H9 (cell line): Measurements from ENCODE around the gene NAA25. TPM values are rescaled to one million over a fixed set of nuclear protein-coding genes. Genes with fewer than 3 reads are reported as not detected.
"Not testable (repeated sequence)": the region's sequence is repeated elsewhere in the genome, so short reads cannot be mapped to it uniquely, and the experiment has no call there.

ENCODE experiments used
- DNase-seq: peaks from one replicate; pipeline ENCODE4 v3.0.0-alpha.2; 2017
- H2AFZ ChIP-seq: one replicate; pipeline ENCODE4 v1.6.1; 2013; ENCODE audit warnings: mild to moderate bottlenecking, low read length, control low read depth, moderate library complexity
- H2AK5ac ChIP-seq: 2 replicates; pipeline ENCODE4 v1.6.1; 2013; ENCODE audit warnings: low read length, control low read depth, mixed read lengths; ENCODE audit not compliant: insufficient read length
- H2BK120ac ChIP-seq: one replicate; pipeline ENCODE4 v1.6.1; 2013; ENCODE audit warnings: low read depth, mild to moderate bottlenecking, low read length, control low read depth, inconsistent platforms; ENCODE audit not compliant: poor library complexity, severe bottlenecking
- H2BK12ac ChIP-seq: 2 replicates; pipeline ENCODE4 v1.6.1; 2013; ENCODE audit warnings: low read length, control low read depth, mixed read lengths, low read depth; ENCODE audit not compliant: insufficient read length
- H2BK15ac ChIP-seq: 2 replicates; pipeline ENCODE4 v1.6.1; 2013; ENCODE audit warnings: low read depth, low read length, control low read depth
- H2BK20ac ChIP-seq: one replicate; pipeline ENCODE4 v1.6.1; 2013; ENCODE audit warnings: low read depth, mild to moderate bottlenecking, low read length, control low read depth, inconsistent platforms; ENCODE audit not compliant: poor library complexity, severe bottlenecking
- H2BK5ac ChIP-seq: 2 replicates; pipeline ENCODE4 v1.6.1; 2013; ENCODE audit warnings: low read length, control low read depth, mixed read lengths; ENCODE audit not compliant: insufficient read length
- H3K14ac ChIP-seq: 2 replicates; pipeline ENCODE4 v1.6.1; 2013; ENCODE audit warnings: low read length, control low read depth; ENCODE audit not compliant: insufficient read depth
- H3K18ac ChIP-seq: 2 replicates; pipeline ENCODE4 v1.6.1; 2013; ENCODE audit warnings: low read depth, mild to moderate bottlenecking, mixed read lengths, low read length, control low read depth; ENCODE audit not compliant: insufficient read length
- H3K23ac ChIP-seq: 2 replicates; pipeline ENCODE4 v1.6.1; 2013; ENCODE audit warnings: low read length, control low read depth, mixed read lengths, low read depth; ENCODE audit not compliant: insufficient read length
- H3K23me2 ChIP-seq: 2 replicates; pipeline ENCODE4 v1.6.1; 2013; ENCODE audit warnings: low read depth, mild to moderate bottlenecking, mixed read lengths, low read length, control low read depth; ENCODE audit not compliant: insufficient read length, poor library complexity, severe bottlenecking
- H3K27ac ChIP-seq: 2 replicates; pipeline ENCODE4 v1.5.1; 2013; ENCODE audit warnings: low read length, control low read depth, mixed read lengths, low read depth; ENCODE audit not compliant: insufficient read length
- H3K27me3 ChIP-seq: 2 replicates; pipeline ENCODE4 v1.6.1; 2013; ENCODE audit warnings: low read length, control low read depth, inconsistent platforms; ENCODE audit not compliant: insufficient read depth
- H3K4ac ChIP-seq: 2 replicates; pipeline ENCODE4 v1.6.1; 2013; ENCODE audit warnings: low read depth, mild to moderate bottlenecking, control low read depth, inconsistent platforms, low read length, moderate library complexity
- H3K4me1 ChIP-seq: 2 replicates; pipeline ENCODE4 v1.6.1; 2013; ENCODE audit warnings: low read length, control low read depth, inconsistent platforms; ENCODE audit not compliant: insufficient read depth
- H3K4me2 ChIP-seq: 2 replicates; pipeline ENCODE4 v1.6.1; 2013; ENCODE audit warnings: low read length, control low read depth, mixed read lengths; ENCODE audit not compliant: insufficient read length, insufficient read depth
- H3K56ac ChIP-seq: 2 replicates; pipeline ENCODE4 v1.6.1; 2013; ENCODE audit warnings: low read depth, mild to moderate bottlenecking, mixed read lengths, low read length, control low read depth; ENCODE audit not compliant: insufficient read length
- H3K79me1 ChIP-seq: 2 replicates; pipeline ENCODE4 v1.6.1; 2013; ENCODE audit warnings: low read depth, mild to moderate bottlenecking, moderate library complexity, low read length, control low read depth, inconsistent platforms; ENCODE audit not compliant: insufficient read depth, poor library complexity, severe bottlenecking
- H3K79me2 ChIP-seq: 2 replicates; pipeline ENCODE4 v1.6.1; 2013; ENCODE audit warnings: low read length, control low read depth, inconsistent platforms; ENCODE audit not compliant: insufficient read depth
- H3K9ac ChIP-seq: 2 replicates; pipeline ENCODE4 v1.6.1; 2013; ENCODE audit warnings: low read length, control low read depth, mixed read lengths; ENCODE audit not compliant: insufficient read length; ENCODE audit errors: extremely low read depth
- H3K9me3 ChIP-seq: one replicate; pipeline ENCODE4 v1.6.1; 2013; ENCODE audit warnings: low read depth, low read length, inconsistent platforms; ENCODE audit not compliant: control insufficient read depth
- H3T11ph ChIP-seq: one replicate; pipeline ENCODE4 v1.6.1; 2013; ENCODE audit warnings: mild to moderate bottlenecking, low read length, control low read depth, inconsistent platforms
- H4K20me1 ChIP-seq: one replicate; pipeline ENCODE4 v1.6.1; 2013; ENCODE audit not compliant: control insufficient read depth, insufficient read length, insufficient read depth
- H4K5ac ChIP-seq: 2 replicates; pipeline ENCODE4 v1.6.1; 2013; ENCODE audit warnings: low read depth, mild to moderate bottlenecking, mixed read lengths, low read length, control low read depth; ENCODE audit not compliant: insufficient read length
- H4K8ac ChIP-seq: replicated peaks from 2 replicates; pipeline ENCODE4 v1.6.1; 2013; ENCODE audit warnings: low read length, control low read depth, mixed read lengths, low read depth; ENCODE audit not compliant: insufficient read length
- H4K91ac ChIP-seq: 2 replicates; pipeline ENCODE4 v1.6.1; 2013; ENCODE audit warnings: low read depth, mild to moderate bottlenecking, moderate library complexity, mixed read lengths, low read length, control low read depth; ENCODE audit not compliant: insufficient read length
- H3K27ac Mint-ChIP-seq, 3 experiments: 2 replicates in 2 of 3; 3 replicates in 1 of 3; pipeline ENCODE4 v1.8.0; 2020 to 2021; ENCODE audit warnings: mixed read lengths in 3 of 3, mild to moderate bottlenecking in 1 of 3, moderate library complexity in 1 of 3
- H3K27me3 Mint-ChIP-seq: 2 replicates; pipeline ENCODE4 v1.8.0; 2021; ENCODE audit warnings: low read depth, mild to moderate bottlenecking, moderate library complexity, mixed read lengths
- H3K36me3 Mint-ChIP-seq, 3 experiments: 2 replicates in 2 of 3; 3 replicates in 1 of 3; pipeline ENCODE4 v1.8.0; 2020 to 2021; ENCODE audit warnings: low read depth in 3 of 3, mixed read lengths in 3 of 3; ENCODE audit not compliant: insufficient read depth in 1 of 3
- H3K4me1 Mint-ChIP-seq, 2 experiments: 2 replicates each; pipeline ENCODE4 v1.8.0; 2020; ENCODE audit warnings: mixed read lengths in 2 of 2
- H3K4me3 Mint-ChIP-seq, 2 experiments: 2 replicates in 1 of 2; 3 replicates in 1 of 2; pipeline ENCODE4 v1.8.0; 2020 to 2021; ENCODE audit warnings: mild to moderate bottlenecking in 2 of 2, mixed read lengths in 2 of 2, moderate library complexity in 1 of 2
- H3K9me3 Mint-ChIP-seq, 2 experiments: 2 replicates in 1 of 2; 3 replicates in 1 of 2; pipeline ENCODE4 v1.8.0; 2020; ENCODE audit warnings: mild to moderate bottlenecking in 2 of 2, mixed read lengths in 2 of 2, moderate library complexity in 1 of 2
- WGBS: extraction: QIAGEN DNeasy Blood & Tissue Kit; methylation state at CpG from one replicate; pipeline ENCODE4 v1.1.7; 2013; ENCODE audit warnings: missing lambda C conversion rate, low lambda C conversion rate, mixed read lengths; ENCODE audit not compliant: insufficient read length; ENCODE audit errors: extremely low coverage; 5-methylcytosine and 5-hydroxymethylcytosine counted together
- total RNA-seq: library from RNA; stranded (reverse); gene quantifications from 2 replicates; pipeline ENCODE4 v1.2.1, GENCODE V29; 2021
- TF ChIP-seq, protein P1 (sequence below): fragments of 200-600 bp; sonication (generic); conservative IDR thresholded peaks from 3 replicates; pipeline ENCODE4 v1.8.0; 2021; ENCODE audit warnings: antibody characterized with exemption, mild to moderate bottlenecking

NAA25 gene
- total RNA-seq, 1 experiment from 2014 or later = 57.1 TPM

DNA sequence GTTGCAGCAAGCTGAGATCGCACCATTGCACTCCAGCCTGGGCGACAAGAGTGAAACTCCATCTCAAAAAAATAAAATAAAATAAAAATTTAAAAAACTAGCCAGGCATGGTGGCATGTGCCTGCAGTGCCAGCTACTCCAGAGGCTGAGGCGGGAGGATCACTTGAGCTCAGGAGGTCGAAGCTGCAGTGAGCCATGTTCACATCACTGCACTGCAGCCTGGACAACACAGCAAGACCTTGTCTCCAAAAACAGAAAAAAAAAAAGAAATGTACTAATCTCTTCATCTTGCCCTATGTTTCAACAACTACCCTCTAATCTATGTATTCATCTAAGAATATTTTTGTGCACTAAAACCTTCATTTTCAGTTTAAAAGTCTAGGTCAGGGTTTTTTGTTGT lies 6.5 kb downstream of the NAA25 start:
- Histone ChIP-seq H3T11ph (no peak overlapping the region), H3K4ac (no peak overlapping the region), H3K79me2 (peaks cover 56% of the 10 kb centered on the region), H2BK120ac (no peak overlapping the region), H4K8ac (no peak overlapping the region), H3K14ac (no peak overlapping the region), H3K23ac (no peak overlapping the region), H4K20me1 (no peaks in the 10 kb centered on the region), H3K56ac (no peak overlapping the region), H3K18ac (no peak overlapping the region), H3K9ac (no peak overlapping the region), H4K5ac (no peak overlapping the region), H3K27me3 (no peaks in the 10 kb centered on the region), H2BK20ac (no peak overlapping the region), H2BK12ac (no peak overlapping the region), H3K4me2 (no peak overlapping the region), H2AK5ac (no peak overlapping the region), H3K27ac (no peak overlapping the region), H3K79me1 (peaks cover 13% of the 10 kb centered on the region), H2AFZ (no peak overlapping the region), H3K23me2 (no peaks in the 10 kb centered on the region), H2BK5ac (no peak overlapping the region), H4K91ac (no peak overlapping the region), H3K9me3 (no peaks in the 10 kb centered on the region), H2BK15ac (no peak overlapping the region), H3K4me1 (no peaks in the 10 kb centered on the region; the same call in 1 of the 2 replicates)
- Mint-ChIP-seq H3K4me1 (peaks cover 28 to 34% of the 10 kb centered on the region in 2 experiments), H3K36me3 (peaks cover 28 to 56% (median 53%) of the 10 kb centered on the region in 3 experiments), H3K9me3 (no peaks in the 10 kb centered on the region), H3K27me3 (no peaks in the 10 kb centered on the region), H3K27ac (no peak overlapping the region), H3K4me3 (no peak overlapping the region)
- TF ChIP-seq, protein P1, sequence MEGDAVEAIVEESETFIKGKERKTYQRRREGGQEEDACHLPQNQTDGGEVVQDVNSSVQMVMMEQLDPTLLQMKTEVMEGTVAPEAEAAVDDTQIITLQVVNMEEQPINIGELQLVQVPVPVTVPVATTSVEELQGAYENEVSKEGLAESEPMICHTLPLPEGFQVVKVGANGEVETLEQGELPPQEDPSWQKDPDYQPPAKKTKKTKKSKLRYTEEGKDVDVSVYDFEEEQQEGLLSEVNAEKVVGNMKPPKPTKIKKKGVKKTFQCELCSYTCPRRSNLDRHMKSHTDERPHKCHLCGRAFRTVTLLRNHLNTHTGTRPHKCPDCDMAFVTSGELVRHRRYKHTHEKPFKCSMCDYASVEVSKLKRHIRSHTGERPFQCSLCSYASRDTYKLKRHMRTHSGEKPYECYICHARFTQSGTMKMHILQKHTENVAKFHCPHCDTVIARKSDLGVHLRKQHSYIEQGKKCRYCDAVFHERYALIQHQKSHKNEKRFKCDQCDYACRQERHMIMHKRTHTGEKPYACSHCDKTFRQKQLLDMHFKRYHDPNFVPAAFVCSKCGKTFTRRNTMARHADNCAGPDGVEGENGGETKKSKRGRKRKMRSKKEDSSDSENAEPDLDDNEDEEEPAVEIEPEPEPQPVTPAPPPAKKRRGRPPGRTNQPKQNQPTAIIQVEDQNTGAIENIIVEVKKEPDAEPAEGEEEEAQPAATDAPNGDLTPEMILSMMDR = no peak
- DNase-seq = no peak
- no CpG with 5 or more reads among the region's 4 CpGs for WGBS

DNA sequence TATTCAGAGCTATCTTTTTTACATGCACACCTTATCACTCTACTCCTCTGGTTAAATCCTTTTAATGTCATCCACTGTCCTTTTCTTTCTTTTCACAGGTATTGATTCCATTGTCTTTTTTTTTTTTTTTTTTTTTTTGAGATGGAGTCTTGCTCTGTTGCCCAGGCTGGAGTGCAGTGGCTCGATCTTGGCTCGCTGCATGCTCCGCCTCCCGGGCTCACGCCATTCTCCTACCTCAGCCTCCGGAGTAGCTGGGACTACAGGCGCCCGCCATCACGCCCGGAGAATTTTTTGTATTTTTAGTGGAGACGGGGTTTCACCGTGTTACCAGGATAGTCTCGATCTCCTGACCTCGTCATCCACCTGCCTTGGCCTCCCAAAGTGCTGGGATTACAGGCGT lies 8.1 kb downstream of the NAA25 start:
- Mint-ChIP-seq H3K36me3 (peaks cover 25 to 59% (median 56%) of the 10 kb centered on the region in 3 experiments), H3K4me1 (peaks cover 14 to 21% of the 10 kb centered on the region in 2 experiments)
- H2BK120ac ChIP-seq, H3T11ph ChIP-seq, H3K9me3 ChIP-seq, H2BK15ac ChIP-seq, H3K9ac ChIP-seq, H3K56ac ChIP-seq, DNase-seq, H2AK5ac ChIP-seq, H4K8ac ChIP-seq, H4K5ac ChIP-seq, H3K27ac Mint-ChIP-seq, H3K4me2 ChIP-seq, H3K9me3 Mint-ChIP-seq, H4K20me1 ChIP-seq, H3K4me3 Mint-ChIP-seq, H4K91ac ChIP-seq, H3K27me3 ChIP-seq, H3K23ac ChIP-seq, H3K4me1 ChIP-seq, H3K4ac ChIP-seq, H3K27ac ChIP-seq, H2AFZ ChIP-seq, H2BK12ac ChIP-seq, H3K27me3 Mint-ChIP-seq, H2BK5ac ChIP-seq, H2BK20ac ChIP-seq, H3K14ac ChIP-seq, H3K23me2 ChIP-seq, H3K18ac ChIP-seq: not testable (repeated sequence)
- WGBS = no CpG with 5 or more reads among the region's 15 CpGs
- H3K79me1 ChIP-seq = peaks cover 10% of the 10 kb centered on the region
- H3K79me2 ChIP-seq = peaks cover 47% of the 10 kb centered on the region
